Neural cell (in vitro differentiated cells): ENCODE measurements around the gene KHK. TPM values are rescaled to one million over a fixed set of nuclear protein-coding genes. Genes with fewer than 3 reads are reported as not detected.

Source experiments
- H2AFZ ChIP-seq: fragments of 200-600, 300-800 bp; sonication (generic), shearing (Covaris generic); 2 replicates; pipeline ENCODE4 v1.6.0; 2014; ENCODE audit warnings: low read depth, mild to moderate bottlenecking, antibody characterized with exemption, low read length, moderate library complexity
- H3F3A ChIP-seq: fragments of 200-600 bp; shearing (Covaris generic); 2 replicates; pipeline ENCODE4 v1.6.1; 2016; ENCODE audit warnings: mild to moderate bottlenecking, moderate library complexity, mixed read lengths, antibody characterized with exemption, low read length; ENCODE audit not compliant: insufficient read depth, poor library complexity, severe bottlenecking
- H3K27ac ChIP-seq: fragments of 200-600, 300-800 bp; sonication (generic), shearing (Covaris generic); 2 replicates; pipeline ENCODE4 v1.5.1; 2014; ENCODE audit warnings: mild to moderate bottlenecking, low read length, moderate library complexity
- H3K27me3 ChIP-seq: fragments of 300-800, 200-600 bp; sonication (generic), shearing (Covaris generic); 2 replicates; pipeline ENCODE4 v1.6.0; 2014; ENCODE audit warnings: mild to moderate bottlenecking, low read depth, low read length, moderate library complexity; ENCODE audit not compliant: insufficient read depth
- H3K36me3 ChIP-seq: fragments of 300-800, 200-600 bp; sonication (generic), shearing (Covaris generic); 2 replicates; pipeline ENCODE4 v1.5.1; 2014; ENCODE audit warnings: mild to moderate bottlenecking, antibody characterized with exemption, low read length, moderate library complexity; ENCODE audit not compliant: insufficient read depth
- H3K4me2 ChIP-seq: fragments of 300-800, 200-600 bp; sonication (generic), shearing (Covaris generic); 2 replicates; pipeline ENCODE4 v1.6.0; 2014; ENCODE audit warnings: mild to moderate bottlenecking, low read length
- H3K4me3 ChIP-seq: fragments of 300-800, 200-600 bp; sonication (generic), shearing (Covaris generic); 2 replicates; pipeline ENCODE4 v1.5.1; 2014; ENCODE audit warnings: mild to moderate bottlenecking, low read length, moderate library complexity
- H3K79me2 ChIP-seq: fragments of 200-600 bp; shearing (Covaris generic); replicated peaks from 2 replicates; pipeline ENCODE4 v1.6.0; 2014; ENCODE audit warnings: mild to moderate bottlenecking, low read length, moderate library complexity; ENCODE audit not compliant: insufficient read depth
- H3K9ac ChIP-seq: fragments of 300-800, 200-600 bp; sonication (generic), shearing (Covaris generic); 2 replicates; pipeline ENCODE4 v1.6.1; 2016; ENCODE audit warnings: mild to moderate bottlenecking, low read length, mixed read lengths
- H3K9me2 ChIP-seq: fragments of 200-600 bp; shearing (Covaris generic); 2 replicates; pipeline ENCODE4 v1.6.1; 2016; ENCODE audit warnings: mild to moderate bottlenecking, low read length, mixed read lengths; ENCODE audit not compliant: insufficient read depth
- H3K9me3 ChIP-seq: fragments of 200-600, 300-800 bp; sonication (generic), shearing (Covaris generic); 2 replicates; pipeline ENCODE4 v1.6.1; 2016; ENCODE audit warnings: mild to moderate bottlenecking, mixed run types, low read length, moderate library complexity, mixed read lengths
- H4K20me1 ChIP-seq: fragments of 200-600 bp; shearing (Covaris generic); 2 replicates; pipeline ENCODE4 v1.6.1; 2016; ENCODE audit warnings: mild to moderate bottlenecking, mixed run types; ENCODE audit not compliant: insufficient read depth
- EP300 ChIP-seq: fragments of 450-650 bp; conservative IDR thresholded peaks from 2 replicates; pipeline ENCODE4 v1.6.1; 2014; ENCODE audit warnings: antibody characterized with exemption, mild to moderate bottlenecking, moderate library complexity; ENCODE audit not compliant: poor library complexity, severe bottlenecking
- EZH2 ChIP-seq: fragments of 200-600, 300-800 bp; shearing (Covaris generic), sonication (generic); IDR thresholded peaks from 2 replicates; pipeline ENCODE4 v1.6.1; 2014; ENCODE audit warnings: antibody characterized with exemption, low read length, borderline replicate concordance, mild to moderate bottlenecking; ENCODE audit not compliant: insufficient read depth, poor library complexity, severe bottlenecking
- MXI1 ChIP-seq: fragments of 450-650 bp; conservative IDR thresholded peaks from 2 replicates; pipeline ENCODE4 v1.6.1; 2014; ENCODE audit warnings: antibody characterized with exemption, mild to moderate bottlenecking; ENCODE audit not compliant: poor library complexity, severe bottlenecking
- POLR2AphosphoS5 ChIP-seq: IDR thresholded peaks from 2 replicates; pipeline ENCODE4 v1.6.1; 2012
- RAD21 ChIP-seq: fragments of 450-650 bp; conservative IDR thresholded peaks from 2 replicates; pipeline ENCODE4 v1.6.1; 2014; ENCODE audit warnings: antibody characterized with exemption, mild to moderate bottlenecking, moderate library complexity
- SMC3 ChIP-seq: fragments of 450-650 bp; conservative IDR thresholded peaks from 2 replicates; pipeline ENCODE4 v1.6.1; 2014; ENCODE audit warnings: antibody characterized with exemption, mild to moderate bottlenecking, moderate library complexity; ENCODE audit not compliant: poor library complexity
- TAF1 ChIP-seq: IDR thresholded peaks from 2 replicates; pipeline ENCODE4 v1.6.1; 2012; ENCODE audit warnings: low read depth
- polyA plus RNA-seq: library from polyadenylated mRNA; depleted of rRNA; stranded (reverse); fragments of >200 nt; gene quantifications from 2 replicates; pipeline ENCODE4 v1.2.3, GENCODE V29; 2014
- TF ChIP-seq, protein P1 (sequence below): fragments of 450-650 bp; IDR thresholded peaks from 2 replicates; pipeline ENCODE4 v1.5.1; 2014; ENCODE audit warnings: antibody characterized with exemption, mild to moderate bottlenecking, moderate library complexity; ENCODE audit not compliant: poor library complexity, severe bottlenecking
- TF ChIP-seq, protein P2 (sequence below): IDR thresholded peaks from 2 replicates; pipeline ENCODE4 v1.6.1; 2012; ENCODE audit warnings: borderline replicate concordance

The KHK gene
- polyA plus RNA-seq, 1 donor from 2014 or later: 4.1 TPM

DNA sequence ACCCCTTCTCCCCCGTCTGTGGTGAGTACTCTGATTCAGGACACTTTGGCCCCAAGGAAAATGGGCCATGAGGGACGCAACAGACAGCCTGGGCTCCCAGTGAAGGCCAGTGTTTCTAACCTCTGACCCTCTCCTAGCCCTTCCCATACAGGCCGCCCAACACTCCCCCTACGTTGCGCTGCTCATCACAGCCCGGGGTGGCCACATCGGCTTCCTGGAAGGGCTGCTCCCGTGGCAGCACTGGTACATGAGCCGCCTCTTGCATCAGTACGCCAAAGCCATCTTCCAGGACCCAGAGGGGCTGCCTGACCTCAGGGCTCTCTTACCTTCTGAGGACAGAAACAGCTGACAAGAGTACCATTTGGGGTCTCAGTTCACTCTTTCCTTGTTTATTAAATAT lies 43.8 kb downstream of the KHK start:
- Histone ChIP-seq H3K9ac (no peak overlapping the region), H3K9me2 (no peaks in the 10 kb centered on the region), H3K27me3 (no peaks in the 10 kb centered on the region), H2AFZ (no peak overlapping the region), H3K4me2 (no peak overlapping the region), H3K9me3 (no peaks in the 10 kb centered on the region), H3F3A (no peaks in the 10 kb centered on the region), H3K79me2 (peaks cover 4% of the 10 kb centered on the region), H4K20me1 (no peaks in the 10 kb centered on the region), H3K27ac (no peak overlapping the region), H3K36me3 (no peaks in the 10 kb centered on the region), H3K4me3 (no peak overlapping the region)
- no peak for TF ChIP-seq POLR2AphosphoS5
- TF ChIP-seq RAD21: no peak

GRCh38 chr2:27131429-27131828 lies 44.9 kb downstream of the KHK start:
- H3F3A ChIP-seq: no peaks in the 10 kb centered on the region
- peaks cover 4% of the 10 kb centered on the region for H3K79me2 ChIP-seq
- H3K9me2 ChIP-seq: no peaks in the 10 kb centered on the region
- H4K20me1 ChIP-seq: no peaks in the 10 kb centered on the region
- TF ChIP-seq TAF1: no peak
- TF ChIP-seq MXI1: no peak
- TF ChIP-seq, protein P1, sequence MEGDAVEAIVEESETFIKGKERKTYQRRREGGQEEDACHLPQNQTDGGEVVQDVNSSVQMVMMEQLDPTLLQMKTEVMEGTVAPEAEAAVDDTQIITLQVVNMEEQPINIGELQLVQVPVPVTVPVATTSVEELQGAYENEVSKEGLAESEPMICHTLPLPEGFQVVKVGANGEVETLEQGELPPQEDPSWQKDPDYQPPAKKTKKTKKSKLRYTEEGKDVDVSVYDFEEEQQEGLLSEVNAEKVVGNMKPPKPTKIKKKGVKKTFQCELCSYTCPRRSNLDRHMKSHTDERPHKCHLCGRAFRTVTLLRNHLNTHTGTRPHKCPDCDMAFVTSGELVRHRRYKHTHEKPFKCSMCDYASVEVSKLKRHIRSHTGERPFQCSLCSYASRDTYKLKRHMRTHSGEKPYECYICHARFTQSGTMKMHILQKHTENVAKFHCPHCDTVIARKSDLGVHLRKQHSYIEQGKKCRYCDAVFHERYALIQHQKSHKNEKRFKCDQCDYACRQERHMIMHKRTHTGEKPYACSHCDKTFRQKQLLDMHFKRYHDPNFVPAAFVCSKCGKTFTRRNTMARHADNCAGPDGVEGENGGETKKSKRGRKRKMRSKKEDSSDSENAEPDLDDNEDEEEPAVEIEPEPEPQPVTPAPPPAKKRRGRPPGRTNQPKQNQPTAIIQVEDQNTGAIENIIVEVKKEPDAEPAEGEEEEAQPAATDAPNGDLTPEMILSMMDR: no peak
- no peak for TF ChIP-seq RAD21
- no peak for TF ChIP-seq POLR2AphosphoS5
- no peak for TF ChIP-seq EP300
- TF ChIP-seq, protein P2, sequence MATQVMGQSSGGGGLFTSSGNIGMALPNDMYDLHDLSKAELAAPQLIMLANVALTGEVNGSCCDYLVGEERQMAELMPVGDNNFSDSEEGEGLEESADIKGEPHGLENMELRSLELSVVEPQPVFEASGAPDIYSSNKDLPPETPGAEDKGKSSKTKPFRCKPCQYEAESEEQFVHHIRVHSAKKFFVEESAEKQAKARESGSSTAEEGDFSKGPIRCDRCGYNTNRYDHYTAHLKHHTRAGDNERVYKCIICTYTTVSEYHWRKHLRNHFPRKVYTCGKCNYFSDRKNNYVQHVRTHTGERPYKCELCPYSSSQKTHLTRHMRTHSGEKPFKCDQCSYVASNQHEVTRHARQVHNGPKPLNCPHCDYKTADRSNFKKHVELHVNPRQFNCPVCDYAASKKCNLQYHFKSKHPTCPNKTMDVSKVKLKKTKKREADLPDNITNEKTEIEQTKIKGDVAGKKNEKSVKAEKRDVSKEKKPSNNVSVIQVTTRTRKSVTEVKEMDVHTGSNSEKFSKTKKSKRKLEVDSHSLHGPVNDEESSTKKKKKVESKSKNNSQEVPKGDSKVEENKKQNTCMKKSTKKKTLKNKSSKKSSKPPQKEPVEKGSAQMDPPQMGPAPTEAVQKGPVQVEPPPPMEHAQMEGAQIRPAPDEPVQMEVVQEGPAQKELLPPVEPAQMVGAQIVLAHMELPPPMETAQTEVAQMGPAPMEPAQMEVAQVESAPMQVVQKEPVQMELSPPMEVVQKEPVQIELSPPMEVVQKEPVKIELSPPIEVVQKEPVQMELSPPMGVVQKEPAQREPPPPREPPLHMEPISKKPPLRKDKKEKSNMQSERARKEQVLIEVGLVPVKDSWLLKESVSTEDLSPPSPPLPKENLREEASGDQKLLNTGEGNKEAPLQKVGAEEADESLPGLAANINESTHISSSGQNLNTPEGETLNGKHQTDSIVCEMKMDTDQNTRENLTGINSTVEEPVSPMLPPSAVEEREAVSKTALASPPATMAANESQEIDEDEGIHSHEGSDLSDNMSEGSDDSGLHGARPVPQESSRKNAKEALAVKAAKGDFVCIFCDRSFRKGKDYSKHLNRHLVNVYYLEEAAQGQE: no peak
- no peak for TF ChIP-seq SMC3
- no peak for TF ChIP-seq EZH2
- H3K27me3 ChIP-seq: no peaks in the 10 kb centered on the region
- no peaks in the 10 kb centered on the region for H3K36me3 ChIP-seq
- no peak overlapping the region for H3K4me2 ChIP-seq
- no peaks in the 10 kb centered on the region for H3K9me3 ChIP-seq
- H3K27ac ChIP-seq: no peak overlapping the region
- H2AFZ ChIP-seq: no peak overlapping the region
- no peak overlapping the region for H3K4me3 ChIP-seq
- no peak overlapping the region for H3K9ac ChIP-seq
